ENCODE measurements around the gene PRPF38B. TPM values are rescaled to one million over a fixed set of nuclear protein-coding genes. Genes with fewer than 3 reads are reported as not detected.

PRPF38B gene
- total RNA-seq, 1 donor from 2014 or later, result 21.1 TPM

- no peaks in the 10 kb centered on the region for H3K36me3 ChIP-seq (ENCODE audit: control insufficient read depth, insufficient read depth, low read length)
- no peak overlapping the region for H3K4me3 ChIP-seq (ENCODE audit: low read depth, low read length)
- TF ChIP-seq CTCF (IDR thresholded peaks at IDR 0.05; ENCODE audit: insufficient read depth, low read length, poor library complexity, severe bottlenecking), result no peak
- H3K27me3 ChIP-seq (ENCODE audit: control insufficient read depth, insufficient read depth, low read length), result no peaks in the 10 kb centered on the region
- DNase-seq (ENCODE audit: low read depth), result peak; percentile 31
These were observed 45.4 kb upstream of the PRPF38B start for GRCh38 chr1:108646648-108647269.

- Histone ChIP-seq H3K4me3 (ENCODE audit: low read depth, low read length) (no peak overlapping the region), H3K36me3 (ENCODE audit: control insufficient read depth, insufficient read depth, low read length) (no peaks in the 10 kb centered on the region), H3K27me3 (ENCODE audit: control insufficient read depth, insufficient read depth, low read length) (no peaks in the 10 kb centered on the region)
- no peak for DNase-seq (ENCODE audit: low read depth)
- TF ChIP-seq CTCF (IDR thresholded peaks at IDR 0.05; ENCODE audit: insufficient read depth, low read length, poor library complexity, severe bottlenecking), result no peak
These were observed 38.5 kb upstream of the PRPF38B start for GRCh38 chr1:108653431-108654105.

GRCh38 chr1:108657356-108658080 lies 34.6 kb upstream of the PRPF38B start:
- Histone ChIP-seq H3K27me3 (ENCODE audit: control insufficient read depth, insufficient read depth, low read length) (no peaks in the 10 kb centered on the region), H3K36me3 (ENCODE audit: control insufficient read depth, insufficient read depth, low read length) (no peaks in the 10 kb centered on the region), H3K4me3 (ENCODE audit: low read depth, low read length) (no peak overlapping the region)
- no peak for TF ChIP-seq CTCF (IDR thresholded peaks at IDR 0.05; ENCODE audit: insufficient read depth, low read length, poor library complexity, severe bottlenecking)
- DNase-seq (ENCODE audit: low read depth), result no peak

GRCh38 chr1:108661030-108661609 lies 31.0 kb upstream of the PRPF38B start, which contains the start of gene HENMT1:
Gene HENMT1, minus strand, starts transcription at chr1:108661093. Its CDS starts 1,209 bp downstream, at chr1:108659884.
- Histone ChIP-seq H3K27me3 (ENCODE audit: control insufficient read depth, insufficient read depth, low read length) (no peaks in the 10 kb centered on the region), H3K36me3 (ENCODE audit: control insufficient read depth, insufficient read depth, low read length) (no peaks in the 10 kb centered on the region), H3K4me3 (ENCODE audit: low read depth, low read length) (peak within 1 kb of the TSS; percentile 51)
- TF ChIP-seq CTCF (IDR thresholded peaks at IDR 0.05; ENCODE audit: insufficient read depth, low read length, poor library complexity, severe bottlenecking), result no peak
- peak; percentile 14 for DNase-seq (ENCODE audit: low read depth)

- TF ChIP-seq CTCF (IDR thresholded peaks at IDR 0.05; ENCODE audit: insufficient read depth, low read length, poor library complexity, severe bottlenecking), result no peak
These were observed 29.0 kb upstream of the PRPF38B start for GRCh38 chr1:108663074-108663473.

More at GRCh38 chr1:108663074-108663473, 29.0 kb upstream of the PRPF38B start:
- Histone ChIP-seq H3K36me3 (ENCODE audit: control insufficient read depth, insufficient read depth, low read length) (no peaks in the 10 kb centered on the region), H3K27me3 (ENCODE audit: control insufficient read depth, insufficient read depth, low read length) (no peaks in the 10 kb centered on the region), H3K4me3 (ENCODE audit: low read depth, low read length) (no peak overlapping the region)
- DNase-seq (ENCODE audit: low read depth), result no peak
